Neural progenitor cell (in vitro differentiated cells): ENCODE measurements around the gene CREBBP. TPM values are rescaled to one million over a fixed set of nuclear protein-coding genes. Genes with fewer than 3 reads are reported as not detected.

ENCODE experiments used
- DNase-seq: peaks from one replicate; pipeline ENCODE4 v3.0.0-alpha.2; 2016; ENCODE audit warnings: low spot score
- H2AFZ ChIP-seq: fragments of 200-600 bp; sonication (generic); replicated peaks from 2 replicates; pipeline ENCODE4 v1.6.1; 2016; ENCODE audit warnings: antibody characterized with exemption
- H3F3A ChIP-seq: fragments of 200-600 bp; sonication (generic); 2 replicates; pipeline ENCODE4 v1.6.1; 2016; ENCODE audit warnings: antibody characterized with exemption, low read depth
- H3K27ac ChIP-seq: fragments of 200-600 bp; sonication (generic); 2 replicates; pipeline ENCODE4 v1.5.1; 2016; ENCODE audit warnings: mild to moderate bottlenecking
- H3K27me3 ChIP-seq: fragments of 200-600 bp; sonication (generic); 2 replicates; pipeline ENCODE4 v1.6.1; 2016; ENCODE audit warnings: mild to moderate bottlenecking, moderate library complexity
- H3K36me3 ChIP-seq: fragments of 200-600 bp; sonication (generic); 2 replicates; pipeline ENCODE4 v1.5.1; 2016
- H3K4me1 ChIP-seq: fragments of 200-600 bp; sonication (generic); 2 replicates; pipeline ENCODE4 v1.6.1; 2016; ENCODE audit warnings: mixed run types
- H3K4me2 ChIP-seq: fragments of 200-600 bp; sonication (generic); 2 replicates; pipeline ENCODE4 v1.6.1; 2016
- H3K4me3 ChIP-seq: fragments of 200-600 bp; sonication (generic); 2 replicates; pipeline ENCODE4 v1.5.1; 2016
- H3K79me2 ChIP-seq: fragments of 200-600 bp; sonication (generic); 2 replicates; pipeline ENCODE4 v1.6.1; 2016; ENCODE audit warnings: low read depth
- H3K9ac ChIP-seq: fragments of 200-600 bp; sonication (generic); 2 replicates; pipeline ENCODE4 v1.6.1; 2016
- H3K9me3 ChIP-seq: fragments of 200-600 bp; sonication (generic); 2 replicates; pipeline ENCODE4 v1.5.1; 2016; ENCODE audit warnings: low read depth
- H4K20me1 ChIP-seq: fragments of 200-600 bp; sonication (generic); 2 replicates; pipeline ENCODE4 v1.6.1; 2016; ENCODE audit warnings: low read depth
- H3K27ac Mint-ChIP-seq: 3 replicates; pipeline ENCODE4 v1.8.0; 2021; ENCODE audit warnings: mixed read lengths
- H3K27me3 Mint-ChIP-seq: 2 replicates; pipeline ENCODE4 v1.8.0; 2022; ENCODE audit warnings: low read depth, mild to moderate bottlenecking, inconsistent platforms, moderate library complexity, mixed read lengths; ENCODE audit not compliant: insufficient read depth
- H3K36me3 Mint-ChIP-seq: 3 replicates; pipeline ENCODE4 v1.8.0; 2021; ENCODE audit warnings: mixed read lengths
- H3K4me1 Mint-ChIP-seq: 3 replicates; pipeline ENCODE4 v1.8.0; 2021; ENCODE audit warnings: mixed read lengths
- H3K4me3 Mint-ChIP-seq: 3 replicates; pipeline ENCODE4 v1.8.0; 2021; ENCODE audit warnings: mild to moderate bottlenecking, moderate library complexity, mixed read lengths
- H3K9me3 Mint-ChIP-seq: 3 replicates; pipeline ENCODE4 v1.8.0; 2020; ENCODE audit warnings: mixed read lengths
- EZH2 ChIP-seq: fragments of 200-600 bp; sonication (generic); IDR thresholded peaks from 2 replicates; pipeline ENCODE4 v1.6.1; 2017; ENCODE audit warnings: antibody characterized with exemption, mild to moderate bottlenecking, moderate library complexity
- EZH2phosphoT487 ChIP-seq: fragments of 200-600 bp; sonication (generic); IDR thresholded peaks from 2 replicates; pipeline ENCODE4 v1.6.1; 2017; ENCODE audit warnings: antibody characterized with exemption
- total RNA-seq: library from RNA; depleted of rRNA; stranded (reverse); fragments of >200 nt; gene quantifications from 2 replicates; pipeline ENCODE4 v1.2.3, GENCODE V29; 2015; ENCODE audit warnings: low replicate concordance
- TF ChIP-seq, protein P1 (sequence below): fragments of 200-600 bp; sonication (generic); IDR thresholded peaks from 2 replicates; pipeline ENCODE4 v1.5.1; 2017; ENCODE audit warnings: antibody characterized with exemption, mild to moderate bottlenecking

CREBBP gene
- total RNA-seq, 1 donor from 2014 or later, result 60.6 TPM

DNA sequence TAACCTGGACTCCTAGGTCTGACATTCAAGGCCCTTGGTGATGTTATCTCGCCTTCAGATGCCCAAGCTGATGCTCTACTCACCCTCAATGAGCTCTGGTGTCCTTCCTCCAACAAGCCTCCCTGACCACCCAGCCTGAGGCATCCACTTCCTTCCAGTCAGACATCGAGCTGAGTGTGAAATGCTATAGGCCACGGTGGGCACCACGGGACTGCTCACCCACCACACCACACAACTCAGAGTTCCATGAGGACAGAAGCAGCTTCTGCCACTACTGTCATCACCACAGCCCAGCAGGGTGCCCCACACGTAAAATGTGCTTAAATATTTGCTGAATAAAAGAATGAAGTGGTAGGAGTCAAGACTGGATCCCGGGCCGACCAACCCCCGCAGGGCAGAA is 12.0 kb downstream of the CREBBP start:
- peaks cover 11% of the 10 kb centered on the region for H3F3A ChIP-seq
- no peaks in the 10 kb centered on the region for H3K36me3 ChIP-seq
- H3K27ac Mint-ChIP-seq, result no peak overlapping the region
- peaks cover 100% of the 10 kb centered on the region for H4K20me1 ChIP-seq
- H3K4me3 ChIP-seq, result no peak overlapping the region
- H3K9me3 Mint-ChIP-seq, result no peaks in the 10 kb centered on the region
- peaks cover 100% of the 10 kb centered on the region for H3K79me2 ChIP-seq
- no peak overlapping the region for H3K4me3 Mint-ChIP-seq
- TF ChIP-seq, protein P1, sequence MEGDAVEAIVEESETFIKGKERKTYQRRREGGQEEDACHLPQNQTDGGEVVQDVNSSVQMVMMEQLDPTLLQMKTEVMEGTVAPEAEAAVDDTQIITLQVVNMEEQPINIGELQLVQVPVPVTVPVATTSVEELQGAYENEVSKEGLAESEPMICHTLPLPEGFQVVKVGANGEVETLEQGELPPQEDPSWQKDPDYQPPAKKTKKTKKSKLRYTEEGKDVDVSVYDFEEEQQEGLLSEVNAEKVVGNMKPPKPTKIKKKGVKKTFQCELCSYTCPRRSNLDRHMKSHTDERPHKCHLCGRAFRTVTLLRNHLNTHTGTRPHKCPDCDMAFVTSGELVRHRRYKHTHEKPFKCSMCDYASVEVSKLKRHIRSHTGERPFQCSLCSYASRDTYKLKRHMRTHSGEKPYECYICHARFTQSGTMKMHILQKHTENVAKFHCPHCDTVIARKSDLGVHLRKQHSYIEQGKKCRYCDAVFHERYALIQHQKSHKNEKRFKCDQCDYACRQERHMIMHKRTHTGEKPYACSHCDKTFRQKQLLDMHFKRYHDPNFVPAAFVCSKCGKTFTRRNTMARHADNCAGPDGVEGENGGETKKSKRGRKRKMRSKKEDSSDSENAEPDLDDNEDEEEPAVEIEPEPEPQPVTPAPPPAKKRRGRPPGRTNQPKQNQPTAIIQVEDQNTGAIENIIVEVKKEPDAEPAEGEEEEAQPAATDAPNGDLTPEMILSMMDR, result no peak
- TF ChIP-seq EZH2phosphoT487 (no peak), EZH2 (no peak)
- H3K27me3 ChIP-seq, result no peaks in the 10 kb centered on the region
- no peaks in the 10 kb centered on the region for H3K9me3 ChIP-seq
- H3K4me1 Mint-ChIP-seq, result peaks cover 42% of the 10 kb centered on the region
- no peak overlapping the region for H3K4me2 ChIP-seq
- no peak for DNase-seq
- peaks cover 33% of the 10 kb centered on the region for H3K4me1 ChIP-seq
- H3K36me3 Mint-ChIP-seq, result peaks cover 3% of the 10 kb centered on the region
- H3K9ac ChIP-seq, result no peak overlapping the region
- H3K27ac ChIP-seq, result no peak overlapping the region
- H2AFZ ChIP-seq, result no peak overlapping the region
- peaks cover 3% of the 10 kb centered on the region for H3K27me3 Mint-ChIP-seq

- H3K4me3 ChIP-seq, result no peak overlapping the region
- H3K27ac Mint-ChIP-seq, result no peak overlapping the region
- peaks cover 33% of the 10 kb centered on the region for H3K4me1 ChIP-seq
- no peak overlapping the region for H3K9ac ChIP-seq
- no peak for DNase-seq
- H3K4me1 Mint-ChIP-seq, result peaks cover 34% of the 10 kb centered on the region
- no peak overlapping the region for H2AFZ ChIP-seq
- peaks cover 11% of the 10 kb centered on the region for H3F3A ChIP-seq
- no peaks in the 10 kb centered on the region for H3K9me3 ChIP-seq
- H3K4me2 ChIP-seq, result no peak overlapping the region
- TF ChIP-seq, protein P1, result no peak
- no peak for TF ChIP-seq EZH2phosphoT487
- TF ChIP-seq EZH2, result no peak
- peaks cover 3% of the 10 kb centered on the region for H3K27me3 Mint-ChIP-seq
- H3K36me3 Mint-ChIP-seq, result peaks cover 3% of the 10 kb centered on the region
- peaks cover 100% of the 10 kb centered on the region for H4K20me1 ChIP-seq
- no peaks in the 10 kb centered on the region for H3K9me3 Mint-ChIP-seq
- H3K27me3 ChIP-seq, result no peaks in the 10 kb centered on the region
- H3K36me3 ChIP-seq, result no peaks in the 10 kb centered on the region
- H3K4me3 Mint-ChIP-seq, result no peak overlapping the region
- peak overlapping the region; percentile 13 for H3K27ac ChIP-seq
- peaks cover 100% of the 10 kb centered on the region for H3K79me2 ChIP-seq
Measured at GRCh38 chr16:3866703-3867431, 13.6 kb downstream of the CREBBP start.

GRCh38 chr16:3865241-3865640 is 15.3 kb downstream of the CREBBP start:
- Mint-ChIP-seq H3K27me3 (no peaks in the 10 kb centered on the region), H3K27ac (no peak overlapping the region), H3K4me3 (no peak overlapping the region), H3K4me1 (peaks cover 29% of the 10 kb centered on the region), H3K36me3 (peaks cover 4% of the 10 kb centered on the region), H3K9me3 (no peaks in the 10 kb centered on the region)
- Histone ChIP-seq H4K20me1 (peaks cover 100% of the 10 kb centered on the region), H3F3A (peaks cover 11% of the 10 kb centered on the region), H3K4me1 (peaks cover 34% of the 10 kb centered on the region), H3K27ac (no peak overlapping the region), H3K27me3 (no peaks in the 10 kb centered on the region), H3K9me3 (no peaks in the 10 kb centered on the region), H3K4me2 (no peak overlapping the region), H3K9ac (no peak overlapping the region), H3K79me2 (peaks cover 100% of the 10 kb centered on the region), H3K36me3 (no peaks in the 10 kb centered on the region), H3K4me3 (no peak overlapping the region), H2AFZ (no peak overlapping the region)
- no peak for TF ChIP-seq EZH2
- no peak for TF ChIP-seq EZH2phosphoT487
- TF ChIP-seq, protein P1, result no peak
- no peak for DNase-seq
